Muscle layer of duodenum (tissue), 2 donors: ENCODE measurements around the gene ASCL4.

Source experiments
- H3K27ac ChIP-seq: one replicate; pipeline ENCODE4 v1.7.0; 2013; ENCODE audit warnings: mild to moderate bottlenecking, low read length
- H3K27me3 ChIP-seq: one replicate; pipeline ENCODE4 v1.7.0; 2013; ENCODE audit warnings: low read depth, mild to moderate bottlenecking, control low read depth, low read length
- H3K36me3 ChIP-seq, 2 donors: one replicate each; pipeline ENCODE4 v1.7.0; 2013; ENCODE audit warnings: low read length in 2 of 2, control low read depth in 1 of 2, mild to moderate bottlenecking in 1 of 2; ENCODE audit not compliant: insufficient read depth in 2 of 2, control insufficient read depth in 1 of 2
- H3K4me1 ChIP-seq, 2 donors: one replicate each; pipeline ENCODE4 v1.7.0; 2013; ENCODE audit warnings: low read length in 2 of 2, mild to moderate bottlenecking in 2 of 2, control low read depth in 1 of 2, moderate library complexity in 1 of 2; ENCODE audit not compliant: insufficient read depth in 2 of 2, control insufficient read depth in 1 of 2
- H3K4me3 ChIP-seq, 2 donors: one replicate each; pipeline ENCODE4 v1.7.0; 2013; ENCODE audit warnings: low read length in 2 of 2, low read depth in 1 of 2, mild to moderate bottlenecking in 1 of 2
- H3K9me3 ChIP-seq, 2 donors: one replicate each; pipeline ENCODE4 v1.7.0; 2013; ENCODE audit warnings: low read length in 2 of 2, control low read depth in 1 of 2, mild to moderate bottlenecking in 1 of 2; ENCODE audit not compliant: control insufficient read depth in 1 of 2
- donor health status: healthy.

Gene ASCL4

GRCh38 chr12:107805488-107806180, 31.1 kb downstream of the ASCL4 start:
- Histone ChIP-seq H3K9me3 (no peaks in the 10 kb centered on the region), H3K36me3 (no peaks in the 10 kb centered on the region), H3K4me1 (no peaks in the 10 kb centered on the region), H3K27ac (no peak overlapping the region), H3K27me3 (no peaks in the 10 kb centered on the region), H3K4me3 (no peak overlapping the region)

DNA sequence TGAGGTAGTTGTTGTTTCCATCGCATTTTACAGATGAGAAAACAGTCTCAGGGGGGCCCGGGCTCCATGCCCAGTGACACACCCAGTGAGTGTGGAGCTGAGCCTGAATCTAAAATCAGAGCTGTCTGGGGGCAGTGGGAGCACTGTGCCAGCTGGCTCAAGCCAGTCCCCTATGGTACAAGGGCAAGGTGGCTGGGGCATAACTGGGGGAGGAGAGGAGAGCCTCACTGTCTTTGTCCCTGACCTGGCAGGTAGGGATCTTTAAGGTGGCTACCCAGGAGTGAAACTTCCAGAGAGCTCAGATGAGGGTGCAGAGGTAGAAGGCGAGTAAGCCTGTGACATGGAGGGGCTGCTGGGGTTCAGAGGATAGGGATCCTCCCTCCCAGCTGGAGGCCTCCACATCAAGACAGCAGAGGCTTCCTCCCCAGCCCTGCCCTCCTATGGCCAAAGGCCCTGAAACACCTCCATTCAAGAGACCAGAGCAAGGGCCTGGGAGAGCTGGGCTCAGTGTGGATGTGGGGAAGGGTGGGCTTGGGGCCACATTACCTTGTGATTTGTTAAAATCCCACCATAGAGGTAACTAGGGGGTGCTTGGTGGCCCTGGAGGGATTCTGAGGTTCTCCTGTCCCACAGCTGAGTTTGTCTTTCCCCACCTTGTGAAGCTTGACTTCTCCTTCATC, 33.1 kb downstream of the ASCL4 start:
- Histone ChIP-seq H3K4me3 (no peak overlapping the region), H3K27me3 (no peaks in the 10 kb centered on the region), H3K4me1 (no peaks in the 10 kb centered on the region), H3K27ac (no peak overlapping the region), H3K36me3 (no peaks in the 10 kb centered on the region), H3K9me3 (no peaks in the 10 kb centered on the region)

GRCh38 chr12:107817250-107817649, 42.7 kb downstream of the ASCL4 start:
- H3K36me3 ChIP-seq: no peaks in the 10 kb centered on the region
- no peak overlapping the region for H3K27ac ChIP-seq
- no peak overlapping the region for H3K4me3 ChIP-seq
- peaks cover 5 to 19% of the 10 kb centered on the region in 2 donors for H3K9me3 ChIP-seq
- H3K27me3 ChIP-seq: no peaks in the 10 kb centered on the region
- no peaks in the 10 kb centered on the region for H3K4me1 ChIP-seq

DNA sequence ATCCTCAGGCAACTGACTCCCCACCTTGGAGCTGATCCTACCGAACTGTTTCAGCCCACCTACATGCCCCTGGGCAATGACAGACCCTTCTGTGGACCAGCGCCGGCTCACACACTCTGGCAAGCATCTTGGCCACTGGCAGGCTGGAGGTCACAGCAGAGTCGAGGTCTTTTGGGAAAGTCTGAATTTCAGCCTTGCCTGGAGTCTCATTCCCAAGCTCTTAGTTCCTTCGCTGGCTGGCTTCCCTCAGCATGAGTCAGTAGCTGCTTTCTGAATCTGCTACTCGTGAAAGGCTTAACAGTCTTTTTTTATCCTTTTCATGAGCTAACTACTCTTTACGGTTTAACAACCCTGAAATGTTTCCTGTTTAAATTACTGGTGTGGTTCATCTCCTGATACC, 44.5 kb downstream of the ASCL4 start:
- Histone ChIP-seq H3K9me3 (peaks cover 5 to 19% of the 10 kb centered on the region in 2 donors), H3K27me3 (no peaks in the 10 kb centered on the region), H3K4me1 (no peaks in the 10 kb centered on the region), H3K36me3 (no peaks in the 10 kb centered on the region), H3K4me3 (no peak overlapping the region), H3K27ac (no peak overlapping the region)

DNA sequence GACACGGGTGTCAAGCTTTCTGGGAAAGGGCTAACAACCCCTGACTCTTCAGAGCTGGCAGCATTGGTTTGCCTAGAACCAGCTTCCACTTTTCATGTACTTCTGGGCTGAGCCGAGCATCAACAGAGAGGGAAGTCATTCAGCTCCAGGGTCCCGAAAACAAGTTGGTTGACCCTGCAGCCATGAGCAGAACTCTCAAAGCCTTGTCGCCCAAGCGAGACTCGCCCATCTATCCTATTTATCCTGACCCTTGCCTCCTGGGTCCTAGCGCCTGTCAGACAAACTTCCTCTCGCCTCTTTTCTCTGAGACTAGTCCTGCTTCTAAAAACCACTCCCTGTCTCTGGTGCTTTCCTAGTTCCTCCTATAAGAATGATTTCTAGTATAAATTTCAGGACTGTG, 47.9 kb downstream of the ASCL4 start:
- Histone ChIP-seq H3K4me3 (no peak overlapping the region), H3K36me3 (no peaks in the 10 kb centered on the region), H3K27ac (no peak overlapping the region), H3K9me3 (peaks cover 4 to 24% of the 10 kb centered on the region in 2 donors), H3K4me1 (no peaks in the 10 kb centered on the region), H3K27me3 (no peaks in the 10 kb centered on the region)
